ENCODE data around the gene GBA3.

Gene GBA3

GRCh38 chr4:22787753-22788375 lies 95.1 kb downstream of the GBA3 start:
- DNase-seq = no peak

- DNase-seq = no peak
These were observed 97.9 kb downstream of the GBA3 start for GRCh38 chr4:22790631-22791030.

GRCh38 chr4:22794732-22795131 lies 102.0 kb downstream of the GBA3 start:
- DNase-seq = no peak

GRCh38 chr4:22801391-22801790 lies 108.7 kb downstream of the GBA3 start:
- DNase-seq = no peak

- peak; percentile 45 for DNase-seq
These were observed 110.1 kb downstream of the GBA3 start for GRCh38 chr4:22802876-22803275.

- no peak for DNase-seq
These were observed 110.8 kb downstream of the GBA3 start for GRCh38 chr4:22803512-22803911.

- DNase-seq = no peak
These were observed 122.2 kb downstream of the GBA3 start for GRCh38 chr4:22814906-22815305.

GRCh38 chr4:22824091-22824490 lies 131.4 kb downstream of the GBA3 start:
- DNase-seq = no peak

- no peak for DNase-seq
These were observed 149.8 kb downstream of the GBA3 start for GRCh38 chr4:22842360-22843018.

GRCh38 chr4:22848332-22848731 lies 155.6 kb downstream of the GBA3 start:
- DNase-seq = no peak

GRCh38 chr4:22850055-22850454 lies 157.3 kb downstream of the GBA3 start:
- no peak for DNase-seq

- no peak for DNase-seq
These were observed 157.9 kb downstream of the GBA3 start for GRCh38 chr4:22850630-22851029.

- no peak for DNase-seq
These were observed 164.7 kb downstream of the GBA3 start for GRCh38 chr4:22857411-22857810.

- DNase-seq = no peak
These were observed 166.6 kb downstream of the GBA3 start for GRCh38 chr4:22859318-22859717.
